Measurements from ENCODE around the gene SECISBP2L. TPM values are rescaled to one million over a fixed set of nuclear protein-coding genes. Genes with fewer than 3 reads are reported as not detected.

Gene SECISBP2L
- polyA plus RNA-seq, 1 experiment = 41.3 TPM

- CTCF ChIA-PET = interaction anchor here (1.4 to 1.5 kb wide), 2 partner anchors 17 to 127 kb away, joined by 3 read pairs; no protein-coding TSS in a partner anchor
- POLR2A ChIA-PET = no interaction called here
- Histone ChIP-seq H3K27me3 (ENCODE audit: control insufficient read depth, insufficient read depth, low read length) (no peaks in the 10 kb centered on the region), H3K4me3 (ENCODE audit: low read depth, low read length) (no peak overlapping the region), H3K9me3 (ENCODE audit: control insufficient read depth, insufficient read depth, low read length) (no peaks in the 10 kb centered on the region), H3K27ac (ENCODE audit: low read depth, low read length) (no peak overlapping the region)
- no peak for TF ChIP-seq CTCF (IDR thresholded peaks at IDR 0.05; ENCODE audit: low read depth, low read length)
- no peak for DNase-seq (ENCODE audit: low read depth, low spot score)
Observed at GRCh38 chr15:48983300-48983699, 62.9 kb downstream of the SECISBP2L start.

- CTCF ChIA-PET = interaction anchor here (0.8 to 1.5 kb wide), 3 partner anchors 8 to 126 kb away, joined by 3 read pairs; no protein-coding TSS in a partner anchor
- no peak for TF ChIP-seq CTCF (IDR thresholded peaks at IDR 0.05; ENCODE audit: low read depth, low read length)
- no peaks in the 10 kb centered on the region; the same call in 1 of the 2 replicates for H3K9me3 ChIP-seq (ENCODE audit: control insufficient read depth, insufficient read depth, low read length)
- POLR2A ChIA-PET = no interaction called here
- H3K4me3 ChIP-seq (ENCODE audit: low read depth, low read length) = no peak overlapping the region
- H3K27me3 ChIP-seq (ENCODE audit: control insufficient read depth, insufficient read depth, low read length) = no peaks in the 10 kb centered on the region
- no peak for DNase-seq (ENCODE audit: low read depth, low spot score)
- H3K27ac ChIP-seq (ENCODE audit: low read depth, low read length) = no peak overlapping the region
Observed at GRCh38 chr15:48981941-48982340, 64.3 kb downstream of the SECISBP2L start.

GRCh38 chr15:48978638-48979037, 67.6 kb downstream of the SECISBP2L start:
- DNase-seq (ENCODE audit: low read depth, low spot score) = no peak
- POLR2A ChIA-PET = no interaction called here
- CTCF ChIA-PET = interaction anchor here (0.6 to 4.8 kb wide), 3 partner anchors 14 to 158 kb away, joined by 3 to 94 read pairs (median 3); partner anchors contain the start of gene SHC4
- no peak overlapping the region for H3K27ac ChIP-seq (ENCODE audit: low read depth, low read length)
- no peak for TF ChIP-seq CTCF (IDR thresholded peaks at IDR 0.05; ENCODE audit: low read depth, low read length)
- no peaks in the 10 kb centered on the region for H3K27me3 ChIP-seq (ENCODE audit: control insufficient read depth, insufficient read depth, low read length)
- H3K4me3 ChIP-seq (ENCODE audit: low read depth, low read length) = no peak overlapping the region
- no peaks in the 10 kb centered on the region; the same call in 1 of the 2 replicates for H3K9me3 ChIP-seq (ENCODE audit: control insufficient read depth, insufficient read depth, low read length)

- CTCF ChIA-PET = interaction anchor here (0.6 to 5.0 kb wide), 35 partner anchors 9 to 637 kb away, joined by 3 to 102 read pairs (median 5); partner anchors contain the start of genes EID1, FGF7 and SHC4
- TF ChIP-seq CTCF (IDR thresholded peaks at IDR 0.05; ENCODE audit: low read depth, low read length) = no peak
- Histone ChIP-seq H3K27me3 (ENCODE audit: control insufficient read depth, insufficient read depth, low read length) (no peaks in the 10 kb centered on the region), H3K4me3 (ENCODE audit: low read depth, low read length) (no peak overlapping the region), H3K27ac (ENCODE audit: low read depth, low read length) (no peak overlapping the region), H3K9me3 (ENCODE audit: control insufficient read depth, insufficient read depth, low read length) (no peaks in the 10 kb centered on the region; the same call in 1 of the 2 replicates)
- no peak for DNase-seq (ENCODE audit: low read depth, low spot score)
- POLR2A ChIA-PET = interaction anchor here (1.2 to 1.3 kb wide), 2 partner anchors 13 to 51 kb away, joined by 3 to 6 read pairs; partner anchors contain the start of gene SHC4
Observed at GRCh38 chr15:48976444-48977088, 69.7 kb downstream of the SECISBP2L start.

All from AG04450 (cell line).